ENCODE data around the gene HM13.

HM13 gene

DNA sequence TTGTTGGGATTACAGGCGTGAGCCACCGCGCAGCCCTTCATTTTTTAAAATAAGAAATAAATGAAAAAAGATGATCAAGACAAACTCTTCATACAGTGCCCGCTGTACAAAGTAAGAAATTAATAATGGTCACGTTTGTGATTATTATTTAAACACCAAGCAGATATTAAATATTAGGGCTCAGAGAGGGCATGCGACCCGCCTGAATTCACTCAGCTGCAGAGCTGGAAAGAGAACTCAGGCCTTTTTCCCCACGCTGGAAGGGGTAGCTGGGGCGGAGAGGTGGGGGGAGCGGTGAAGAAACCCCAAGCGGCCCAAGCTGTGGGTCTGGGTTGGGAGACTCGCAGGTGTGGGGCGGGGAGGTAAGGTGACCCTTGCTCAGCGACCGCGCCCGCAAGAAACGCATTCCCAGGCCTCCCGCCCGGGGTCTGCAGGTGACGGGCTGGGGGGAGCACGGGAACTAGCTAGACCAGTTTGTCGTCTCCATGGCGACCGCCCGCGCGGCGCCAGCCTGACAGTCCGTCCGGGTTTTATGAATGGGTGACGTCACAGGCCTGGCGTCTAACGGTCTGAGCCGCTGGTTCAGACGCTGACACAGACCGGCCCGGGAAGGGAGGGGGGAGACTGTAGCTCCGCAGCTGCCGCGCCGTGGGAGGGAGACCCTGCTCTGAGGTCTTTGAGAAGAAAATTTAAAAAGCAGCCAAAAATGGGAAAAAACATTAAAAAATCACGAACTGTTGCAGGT lies 89.8 kb downstream of the HM13 start:
- H3K36me3 Mint-ChIP-seq (ENCODE audit: low read depth) = peaks cover 6% of the 10 kb centered on the region
- H3K27me3 Mint-ChIP-seq (ENCODE audit: low read depth, poor library complexity) = peaks cover 3% of the 10 kb centered on the region
- DNase-seq = peak; percentile 99
- H3K27ac Mint-ChIP-seq = peak overlapping the region; percentile 100
- peaks cover 38% of the 10 kb centered on the region for H3K4me1 Mint-ChIP-seq
- peaks cover 5% of the 10 kb centered on the region for H3K9me3 Mint-ChIP-seq
- H3K4me3 Mint-ChIP-seq = peak overlapping the region; percentile 96
- no peak for TF ChIP-seq CTCF (IDR thresholded peaks at IDR 0.05)

- Mint-ChIP-seq H3K9me3 (peaks cover 5% of the 10 kb centered on the region), H3K36me3 (ENCODE audit: low read depth) (peaks cover 6% of the 10 kb centered on the region), H3K4me3 (peak overlapping the region; percentile 96), H3K27ac (peak overlapping the region; percentile 100), H3K4me1 (peaks cover 39% of the 10 kb centered on the region), H3K27me3 (ENCODE audit: low read depth, poor library complexity) (peaks cover 3% of the 10 kb centered on the region)
- DNase-seq = no peak
- TF ChIP-seq CTCF (IDR thresholded peaks at IDR 0.05) = no peak
Observed at GRCh38 chr20:31604567-31605030, 90.4 kb downstream of the HM13 start.

GRCh38 chr20:31605031-31605901 lies 91.0 kb downstream of the HM13 start, which contains the start of gene ID1:
Gene ID1 (plus strand): TSS chr20:31605289. CDS start chr20:31605388, 99 bp downstream.
- peak within 1 kb of the TSS; percentile 96 for H3K4me3 Mint-ChIP-seq
- peak within 1 kb of the TSS; percentile 100 for H3K27ac Mint-ChIP-seq
- no peak for TF ChIP-seq CTCF (IDR thresholded peaks at IDR 0.05)
- H3K9me3 Mint-ChIP-seq = peaks cover 5% of the 10 kb centered on the region
- peak; percentile 94 for DNase-seq
- H3K4me1 Mint-ChIP-seq = peaks cover 39% of the 10 kb centered on the region
- H3K27me3 Mint-ChIP-seq (ENCODE audit: low read depth, poor library complexity) = peaks cover 3% of the 10 kb centered on the region
- H3K36me3 Mint-ChIP-seq (ENCODE audit: low read depth) = peaks cover 6% of the 10 kb centered on the region

GRCh38 chr20:31605902-31606803 lies 91.9 kb downstream of the HM13 start:
- Mint-ChIP-seq H3K27ac (peak overlapping the region; percentile 100), H3K4me1 (peaks cover 39% of the 10 kb centered on the region), H3K4me3 (peak overlapping the region; percentile 96), H3K36me3 (ENCODE audit: low read depth) (peaks cover 6% of the 10 kb centered on the region), H3K27me3 (ENCODE audit: low read depth, poor library complexity) (peaks cover 3% of the 10 kb centered on the region), H3K9me3 (no peaks in the 10 kb centered on the region)
- peak; percentile 45 for DNase-seq
- no peak for TF ChIP-seq CTCF (IDR thresholded peaks at IDR 0.05)

DNA sequence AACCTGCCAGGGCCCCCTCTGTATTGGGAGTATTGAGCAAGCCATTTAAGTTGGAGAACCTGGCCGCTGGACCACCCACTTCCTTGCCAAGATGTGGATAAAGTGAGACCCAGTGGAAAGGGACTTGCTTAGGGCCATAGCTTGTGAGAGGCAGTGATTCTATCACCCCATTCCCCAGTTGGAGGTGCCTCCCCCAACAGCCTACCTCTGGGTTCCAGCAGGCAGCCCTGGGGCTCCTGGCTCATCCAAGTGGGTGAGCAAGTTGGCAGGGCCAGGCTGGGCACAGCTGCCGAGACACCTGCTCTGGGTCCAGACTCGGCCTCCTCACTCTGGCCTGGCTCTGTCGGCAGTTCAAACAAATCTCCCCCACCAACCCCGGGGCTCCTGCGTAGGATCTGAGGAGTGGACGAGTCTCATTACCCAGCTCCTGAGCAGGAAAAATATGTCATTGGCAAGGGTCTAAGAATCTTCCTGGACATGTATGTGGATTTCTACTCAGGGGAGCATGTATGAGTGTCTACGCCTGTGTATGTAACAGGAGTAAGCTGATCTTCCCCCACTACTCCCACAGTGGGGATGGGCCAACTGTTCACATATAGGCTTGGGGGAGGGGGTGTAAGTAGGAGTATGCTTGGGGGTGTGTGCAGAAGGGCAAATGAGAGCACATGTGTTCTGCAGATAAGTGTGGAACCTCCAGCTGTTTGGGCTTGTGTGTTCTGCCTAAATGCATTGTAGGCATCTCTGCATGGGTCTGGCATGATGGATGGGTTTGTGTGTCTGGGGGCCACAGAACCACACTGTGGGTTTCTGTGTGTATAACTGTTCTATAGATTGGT lies 92.8 kb downstream of the HM13 start:
- TF ChIP-seq CTCF (IDR thresholded peaks at IDR 0.05) = no peak
- Mint-ChIP-seq H3K27me3 (ENCODE audit: low read depth, poor library complexity) (peaks cover 3% of the 10 kb centered on the region), H3K4me3 (peak overlapping the region; percentile 96), H3K9me3 (no peaks in the 10 kb centered on the region), H3K4me1 (peaks cover 39% of the 10 kb centered on the region), H3K27ac (peak overlapping the region; percentile 100), H3K36me3 (ENCODE audit: low read depth) (peaks cover 6% of the 10 kb centered on the region)
- DNase-seq = peak; percentile 31
